HepG2 (cell line): ENCODE results near the gene TAF11. TPM values are rescaled to one million over a fixed set of nuclear protein-coding genes. Genes with fewer than 3 reads are reported as not detected.

Source experiments
- ATF4 ChIP-seq, 2 experiments: fragments of 450-650 bp in 1 of 2; sonication (generic) in 1 of 2; formaldehyde crosslinking; IDR thresholded peaks; 2 replicates each; pipeline versions ENCODE4 v1.5.0 to v1.8.0; 2020 to 2022; ENCODE audit warnings: mild to moderate bottlenecking in 1 of 2, missing genetic modification reagents in 1 of 2
- GZF1 ChIP-seq: sonication (generic); formaldehyde crosslinking; IDR thresholded peaks from 2 replicates; pipeline ENCODE4 v1.5.1; 2020; ENCODE audit warnings: mild to moderate bottlenecking, missing genetic modification reagents
- HNF4A ChIP-seq: sonication (generic); formaldehyde crosslinking; IDR thresholded peaks from 2 replicates; pipeline ENCODE4 v1.4.0; 2020; ENCODE audit warnings: missing genetic modification reagents
- KAT2B ChIP-seq: fragments of 150-350 bp; IDR thresholded peaks from 2 replicates; pipeline ENCODE4 v1.6.1; 2014; ENCODE audit warnings: low read depth, low read length, borderline replicate concordance
- KDM5A ChIP-seq: fragments of 200-600 bp; sonication (generic); IDR thresholded peaks from 2 replicates; pipeline ENCODE4 v1.7.0; 2018; ENCODE audit warnings: antibody characterized with exemption, mild to moderate bottlenecking, low read length, borderline replicate concordance
- MXI1 ChIP-seq: IDR thresholded peaks from 3 replicates; pipeline ENCODE4 v1.6.1; 2012; ENCODE audit warnings: low read depth, low read length, inconsistent platforms, borderline replicate concordance
- NFE2 ChIP-seq: sonication (generic); formaldehyde crosslinking; IDR thresholded peaks from 2 replicates; pipeline ENCODE4 v1.4.0; 2020; ENCODE audit warnings: missing genetic modification reagents
- PAF1 ChIP-seq: IDR thresholded peaks from 2 replicates; pipeline ENCODE4 v1.6.1; 2016; ENCODE audit warnings: missing genetic modification reagents, missing compliant biosample characterization
- POLR2AphosphoS5 ChIP-seq: IDR thresholded peaks from 2 replicates; pipeline ENCODE4 v1.6.1; 2012; ENCODE audit warnings: low read depth, low read length
- TEAD3 ChIP-seq: optimal IDR thresholded peaks from 2 replicates; pipeline ENCODE3; 2016; ENCODE audit warnings: borderline replicate concordance
- UBTF ChIP-seq: sonication (generic); formaldehyde crosslinking; IDR thresholded peaks from 2 replicates; pipeline ENCODE4 v1.4.0; 2020; ENCODE audit warnings: mild to moderate bottlenecking, missing genetic modification reagents
- ZNF160 ChIP-seq: sonication (generic); formaldehyde crosslinking; IDR thresholded peaks from 2 replicates; pipeline ENCODE4 v1.8.0; 2022; ENCODE audit warnings: mild to moderate bottlenecking, inconsistent platforms, missing genetic modification reagents
- ZNF292 ChIP-seq: sonication (generic); formaldehyde crosslinking; IDR thresholded peaks from 2 replicates; pipeline ENCODE4 v1.8.1; 2022; ENCODE audit warnings: mild to moderate bottlenecking, low read depth, missing genetic modification reagents, borderline replicate concordance
- ZNF317 ChIP-seq: sonication (generic); formaldehyde crosslinking; IDR thresholded peaks from 2 replicates; pipeline ENCODE4 v1.5.0; 2020; ENCODE audit warnings: mild to moderate bottlenecking, missing genetic modification reagents
- ZNF687 ChIP-seq: sonication (generic); formaldehyde crosslinking; IDR thresholded peaks from 2 replicates; pipeline ENCODE4 v1.5.1; 2020; ENCODE audit warnings: mild to moderate bottlenecking, missing genetic modification reagents, moderate library complexity
- ZNF709 ChIP-seq: sonication (generic); formaldehyde crosslinking; IDR thresholded peaks from 2 replicates; pipeline ENCODE4 v1.5.0; 2020; ENCODE audit warnings: mild to moderate bottlenecking, missing genetic modification reagents
- ZNF713 ChIP-seq: sonication (generic); formaldehyde crosslinking; IDR thresholded peaks from 2 replicates; pipeline ENCODE4 v1.4.0; 2020; ENCODE audit warnings: mild to moderate bottlenecking, missing genetic modification reagents
- ZNF776 ChIP-seq: sonication (generic); formaldehyde crosslinking; IDR thresholded peaks from 2 replicates; pipeline ENCODE4 v1.4.0; 2020; ENCODE audit warnings: mild to moderate bottlenecking, missing genetic modification reagents
- ZNF780A ChIP-seq: sonication (generic); formaldehyde crosslinking; IDR thresholded peaks from 2 replicates; pipeline ENCODE4 v1.8.0; 2022; ENCODE audit warnings: mild to moderate bottlenecking, missing genetic modification reagents, moderate library complexity
- ZNF839 ChIP-seq: sonication (generic); formaldehyde crosslinking; IDR thresholded peaks from 2 replicates; pipeline ENCODE4 v1.4.0; 2020; ENCODE audit warnings: missing genetic modification reagents, mild to moderate bottlenecking, borderline replicate concordance
- ZSCAN29 ChIP-seq: sonication (generic); formaldehyde crosslinking; conservative IDR thresholded peaks from 2 replicates; pipeline ENCODE4 v1.4.0; 2020; ENCODE audit warnings: mild to moderate bottlenecking, missing genetic modification reagents
- polyA plus RNA-seq, 8 experiments: library from polyadenylated mRNA; depleted of rRNA in 3 of 8; stranded (reverse) in 7 of 8; unstranded in 1 of 8; fragments of >200 nt; fragmentation: Illumina TruSeq in 4 of 8; extraction: Trizol in 4 of 8; gene quantifications; 2 replicates each; pipeline versions ENCODE4 v1.2.1 to v1.2.3, GENCODE V29; 2011 to 2016; ENCODE audit warnings: low read depth in 4 of 8, missing spikeins in 1 of 8, mixed read lengths in 1 of 8; ENCODE audit not compliant: insufficient read depth in 1 of 8
- total RNA-seq, 5 experiments: library from RNA; depleted of rRNA; stranded (reverse); fragments of >200 nt; fragmentation: Illumina TruSeq; extraction: Trizol; gene quantifications; 2 replicates each; pipeline ENCODE4 v1.2.3, GENCODE V29; 2016; ENCODE audit warnings: low read depth in 1 of 5

TAF11 gene
- total and polyA plus RNA-seq, 2 of the 13 experiments (the other 11 are each of a cell fraction or from before 2014, with no cell fraction given), result 35.4 to 73.6 TPM

GRCh38 chr6:34888874-34889555 lies 1.2 kb upstream of the TAF11 start, which contains the start of gene ANKS1A (continued):
- TF ChIP-seq UBTF (CRISPR knock-in tag) (peak; percentile 43; the same call in 1 of the 2 replicates), ZSCAN29 (CRISPR knock-in tag) (0 out of 2 replicates have a peak, but pooled peaks have one; percentile 59), ATF4 (CRISPR knock-in tag; IDR thresholded peaks at IDR 0.05) (0 out of 4 replicates have a peak, but pooled peaks of 1 of the 2 experiments have one; percentile 29), ZNF687 (CRISPR knock-in tag) (peak; percentile 79), ZNF839 (CRISPR knock-in tag) (peak; percentile 55; the same call in 1 of the 2 replicates), POLR2AphosphoS5 (peak; percentile 82; the same call in 1 of the 2 replicates), HNF4A (CRISPR knock-in tag) (peak; percentile 79), KDM5A (no peak; the same call in 1 of the 2 replicates), ZNF713 (CRISPR knock-in tag) (0 out of 2 replicates have a peak, but pooled peaks have one; percentile 31), NFE2 (no peak), MXI1 (peak; percentile 93; the same call in 1 of the 3 replicates), TEAD3 (CRISPR knock-in tag) (peak; percentile 46), PAF1 (CRISPR knock-in tag) (no peak), ZNF709 (CRISPR knock-in tag) (peak; percentile 57; the same call in 1 of the 2 replicates), ZNF317 (CRISPR knock-in tag) (peak; percentile 54; the same call in 1 of the 2 replicates), ZNF780A (CRISPR knock-in tag) (no peak), ZNF160 (no peak), GZF1 (CRISPR knock-in tag) (peak; percentile 100), ZNF292 (CRISPR knock-in tag) (peak; percentile 61; the same call in 1 of the 2 replicates), KAT2B (0 out of 2 replicates have a peak, but pooled peaks have one; percentile 0), ZNF776 (CRISPR knock-in tag) (peak; percentile 61; the same call in 1 of the 2 replicates)
